ENCODE measurements around the gene DGUOK. TPM values are rescaled to one million over a fixed set of nuclear protein-coding genes. Genes with fewer than 3 reads are reported as not detected.

Gene DGUOK
- total RNA-seq, 4 donors from 2014 or later = 30.5 to 38.9 (median 36.3) TPM

- no peak for TF ChIP-seq CTCF (IDR thresholded peaks at IDR 0.05)
- ATAC-seq (ENCODE audit: low FRiP score) (no peak), DNase-seq (ENCODE audit: low spot score) (no peak)
These were observed 63.9 kb downstream of the DGUOK start for GRCh38 chr2:73990531-73990930.

- DNase-seq (ENCODE audit: low spot score) (no peak), ATAC-seq (ENCODE audit: low FRiP score) (no peak)
- TF ChIP-seq CTCF (IDR thresholded peaks at IDR 0.05) = no peak
These were observed 65.4 kb downstream of the DGUOK start for GRCh38 chr2:73992036-73992435.

- no peak for DNase-seq (ENCODE audit: low spot score)
- no peak for TF ChIP-seq CTCF (IDR thresholded peaks at IDR 0.05)
- no peak for ATAC-seq (ENCODE audit: low FRiP score)
These were observed 66.7 kb downstream of the DGUOK start for GRCh38 chr2:73993376-73993775.

- TF ChIP-seq CTCF (IDR thresholded peaks at IDR 0.05) = no peak
- ATAC-seq (ENCODE audit: low FRiP score) = no peak
- no peak for DNase-seq (ENCODE audit: low spot score)
These were observed 67.1 kb downstream of the DGUOK start for GRCh38 chr2:73993778-73994177.

GRCh38 chr2:73994178-73994831 lies 67.6 kb downstream of the DGUOK start:
- TF ChIP-seq CTCF (IDR thresholded peaks at IDR 0.05) = no peak
- no peak for ATAC-seq (ENCODE audit: low FRiP score)

GRCh38 chr2:73995810-73996209 lies 69.1 kb downstream of the DGUOK start:
- no peak for ATAC-seq (ENCODE audit: low FRiP score)
- no peak for TF ChIP-seq CTCF (IDR thresholded peaks at IDR 0.05)
- DNase-seq (ENCODE audit: low spot score) = no peak

More at GRCh38 chr2:73994178-73994831, 67.6 kb downstream of the DGUOK start:
- no peak for DNase-seq (ENCODE audit: low spot score)

GRCh38 chr2:73997813-73998212 lies 71.1 kb downstream of the DGUOK start:
- DNase-seq (ENCODE audit: low spot score) (no peak), ATAC-seq (ENCODE audit: low FRiP score) (no peak)
- TF ChIP-seq CTCF (IDR thresholded peaks at IDR 0.05) = no peak
